ENCODE results near the gene MTHFD2.

GRCh38 chr2:74164761-74165160, 33.7 kb upstream of the MTHFD2 start:
- TF ChIP-seq CTCF (IDR thresholded peaks at IDR 0.05) (no peak), POLR2A (IDR thresholded peaks at IDR 0.05) (no peak)

Data from heart left ventricle (tissue), 13 donors.